UCSD-AML1 (cell line): ENCODE measurements around the gene TP53INP2.
"Not testable (repeated sequence)": the region's sequence is repeated elsewhere in the genome, so short reads cannot be mapped to it uniquely, and the experiment has no call there.

Experiments used
- DNase-seq: peaks from one replicate; lab custom pipeline; 2025; ENCODE audit not compliant: unreplicated experiment; lab: John Stamatoyannopoulos, UW

Gene TP53INP2

DNA sequence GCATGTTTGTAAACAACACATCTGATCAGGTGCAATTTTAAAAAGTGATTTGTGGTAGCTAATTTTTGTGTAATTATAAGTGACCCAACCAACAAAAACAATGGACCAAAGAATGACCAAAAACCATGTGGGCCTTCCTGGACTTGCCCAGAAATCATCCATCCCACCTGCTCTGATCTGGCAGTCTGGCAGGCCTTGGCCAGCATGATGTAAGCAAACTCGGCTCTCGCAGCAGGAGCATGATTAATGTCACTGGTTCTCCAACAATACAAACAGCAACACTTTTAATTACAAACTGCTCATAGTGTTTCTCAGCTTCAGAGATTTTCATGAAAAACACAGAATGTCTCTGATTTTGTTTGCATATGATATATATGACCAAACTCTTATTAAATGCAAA lies 16.1 kb downstream of the TP53INP2 start:
- no peak for DNase-seq

DNA sequence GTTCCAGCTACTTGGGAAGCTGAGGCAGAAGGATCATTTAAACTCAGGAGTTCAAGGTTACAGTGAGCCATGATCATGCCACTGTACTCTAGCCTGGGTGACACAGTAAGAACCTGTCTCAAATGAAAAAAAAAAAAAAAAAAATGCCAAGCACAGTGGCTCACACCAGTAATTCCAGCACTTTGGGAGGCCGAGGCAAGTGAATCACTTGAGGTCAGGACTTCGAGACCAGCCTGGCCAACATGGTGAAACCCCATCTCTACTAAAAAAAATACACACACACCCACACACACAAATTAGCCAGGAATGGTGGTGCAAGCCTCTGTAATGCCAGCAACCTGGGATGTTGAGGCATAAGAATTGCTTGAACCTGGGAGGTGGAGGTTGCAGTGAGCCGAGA lies 18.4 kb downstream of the TP53INP2 start:
- DNase-seq = not testable (repeated sequence)

DNA sequence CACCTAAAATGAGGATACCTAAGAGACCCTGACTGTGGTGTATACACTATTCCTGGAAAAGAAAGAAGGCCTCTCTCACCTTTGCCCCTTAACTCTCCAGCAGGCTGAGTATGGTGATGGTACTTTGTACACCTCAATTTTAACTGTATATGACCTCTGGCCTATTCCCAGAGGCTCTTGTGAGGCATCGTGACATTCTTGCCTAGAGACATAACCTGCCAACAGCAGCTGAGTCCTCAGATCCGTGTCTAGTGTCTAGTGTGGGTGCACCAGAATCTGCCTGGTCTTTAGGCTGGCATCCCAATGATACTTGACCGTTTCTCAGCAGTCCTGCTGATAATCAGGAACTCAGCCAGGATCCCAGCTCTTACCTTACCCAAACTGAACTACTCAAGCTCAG lies 20.0 kb downstream of the TP53INP2 start:
- DNase-seq = no peak

DNA sequence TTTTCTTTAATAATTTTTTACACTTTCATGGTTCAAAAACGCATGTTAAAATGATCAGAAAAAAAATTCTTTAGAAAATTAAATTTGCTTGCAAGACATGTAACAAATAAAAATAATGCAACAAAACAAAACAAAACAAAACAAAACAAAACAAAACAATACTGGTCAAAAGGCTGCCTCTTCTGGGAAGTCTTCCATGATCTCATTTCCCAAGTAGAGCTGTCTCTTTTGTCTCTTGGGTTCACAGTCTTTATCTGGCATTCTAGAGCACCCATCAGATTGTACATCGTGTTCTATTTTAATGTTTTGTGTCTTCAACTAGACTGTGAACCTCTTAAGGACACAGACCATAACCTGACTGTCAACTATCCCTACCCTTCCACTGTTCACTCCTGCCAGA lies 25.3 kb downstream of the TP53INP2 start:
- DNase-seq = no peak

DNA sequence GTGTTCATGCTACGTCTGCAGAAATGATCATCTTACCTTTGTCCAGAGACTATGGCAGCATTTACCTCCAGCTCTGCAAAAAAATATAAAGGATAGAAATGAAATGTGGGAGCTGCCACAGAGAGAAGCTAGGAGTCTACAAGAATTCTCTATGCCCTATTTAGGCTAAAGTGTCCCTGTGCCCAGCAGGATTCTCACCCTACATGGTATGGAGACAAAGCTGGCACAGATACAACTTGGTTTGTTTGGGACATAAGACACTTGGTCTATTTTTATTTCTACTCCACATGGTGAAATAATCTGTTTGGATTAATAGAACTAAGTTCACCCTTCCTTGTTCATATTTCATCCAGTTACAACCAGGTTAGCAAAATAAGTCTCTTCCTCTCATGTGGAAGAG lies 28.4 kb downstream of the TP53INP2 start:
- no peak for DNase-seq

DNA sequence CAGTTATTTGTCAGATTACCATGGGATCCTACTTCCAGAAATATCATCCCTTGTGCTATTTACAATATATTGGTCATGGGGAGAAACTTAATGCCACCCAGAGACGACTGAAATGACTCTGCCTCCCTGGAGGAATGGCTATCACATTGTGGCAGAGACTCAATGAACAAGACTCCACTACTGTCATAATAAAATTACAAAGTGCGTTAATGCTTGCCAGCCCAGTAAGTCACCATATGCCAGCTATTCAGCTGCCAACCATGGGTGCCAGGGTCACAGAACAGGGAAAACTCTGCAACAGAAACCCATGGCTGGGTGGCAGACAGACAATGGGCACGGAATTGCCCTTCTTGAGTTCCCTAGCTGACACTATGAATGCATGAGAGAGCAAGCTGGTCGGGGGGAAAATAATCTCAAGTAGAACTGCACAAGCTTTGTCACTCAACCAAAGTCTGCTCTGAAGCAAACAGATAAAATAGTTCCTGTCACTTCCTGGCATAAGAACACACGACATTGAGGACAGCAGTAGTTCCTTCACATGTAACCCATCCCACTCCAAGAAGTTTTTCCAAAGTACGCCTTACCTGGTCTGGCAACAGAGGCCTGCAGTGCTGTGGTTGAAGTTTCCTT lies 32.1 kb downstream of the TP53INP2 start:
- DNase-seq = no peak

DNA sequence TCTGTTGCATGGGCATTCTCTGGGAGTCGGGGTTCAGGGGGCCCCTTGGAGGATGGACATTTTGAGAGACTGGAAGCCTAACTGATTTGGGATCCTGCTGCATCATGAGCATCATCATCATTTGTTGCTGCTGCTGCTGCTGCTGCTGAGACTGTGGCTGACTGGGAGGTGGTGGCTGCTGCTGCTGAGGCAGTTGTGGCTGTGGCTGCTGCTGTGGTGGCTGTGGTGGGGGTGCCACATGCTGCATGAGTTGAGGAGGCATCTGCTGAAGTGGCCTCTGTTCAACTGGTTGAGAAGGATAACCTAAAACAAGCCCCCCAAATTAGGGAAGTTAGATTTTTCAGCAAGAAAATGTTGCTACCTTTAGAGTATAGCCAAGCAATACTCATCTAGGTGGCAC lies 38.9 kb downstream of the TP53INP2 start:
- no peak for DNase-seq

DNA sequence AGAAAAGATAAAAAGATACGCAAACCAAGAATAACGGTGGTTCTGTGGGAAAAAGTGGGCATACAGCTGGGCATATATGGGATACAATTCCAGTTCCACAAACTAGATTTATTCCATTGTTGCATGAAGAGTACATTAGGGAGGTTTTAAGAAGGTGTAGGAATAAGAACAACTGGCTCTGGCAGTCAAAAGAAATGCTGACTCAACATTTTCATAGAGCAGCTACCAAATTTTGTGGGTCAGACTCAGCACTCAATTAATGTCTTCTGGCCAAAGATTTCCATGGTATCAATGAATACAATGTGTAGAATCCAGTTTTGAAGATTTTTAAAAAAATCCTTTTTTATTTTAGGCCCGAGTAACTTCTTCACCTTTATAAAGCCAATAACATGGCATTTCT lies 40.2 kb downstream of the TP53INP2 start:
- no peak for DNase-seq

DNA sequence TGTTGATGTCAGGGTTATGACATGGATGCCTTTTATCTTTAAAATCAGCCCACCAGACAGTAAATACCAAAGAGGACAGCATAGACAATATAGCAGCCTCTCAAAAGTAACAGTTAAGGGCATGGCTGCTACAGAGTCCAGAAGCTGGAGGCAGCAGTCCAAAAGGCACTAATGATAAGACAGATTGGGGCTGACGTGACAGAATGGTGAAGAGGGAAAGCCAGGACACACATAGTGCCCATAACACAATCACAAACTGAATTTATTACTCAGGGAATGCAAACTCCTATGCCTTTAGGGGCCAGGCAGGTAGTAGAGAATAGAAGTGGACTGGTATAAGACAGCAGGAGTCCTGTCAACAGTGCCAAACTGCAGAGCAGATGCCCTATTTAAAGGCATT lies 40.7 kb downstream of the TP53INP2 start:
- no peak for DNase-seq

DNA sequence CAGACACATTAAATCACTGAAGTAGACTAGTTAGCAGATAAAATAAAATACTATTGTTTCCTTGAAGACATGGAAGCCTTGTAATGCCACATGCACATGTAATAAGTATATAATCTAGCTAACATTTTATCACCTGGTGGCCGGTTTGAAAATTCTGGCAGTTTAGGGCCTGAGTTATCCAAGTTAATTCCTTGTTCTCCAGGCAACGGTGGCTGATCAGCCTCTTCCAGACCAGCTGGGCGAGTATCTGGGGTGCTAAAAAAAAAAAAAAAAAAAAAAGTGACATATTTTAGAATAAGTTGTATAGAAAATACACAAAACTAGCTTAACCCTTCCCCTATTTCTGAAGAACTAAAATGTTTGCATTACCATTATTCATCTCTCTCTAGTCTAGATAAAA lies 42.5 kb downstream of the TP53INP2 start:
- no peak for DNase-seq

DNA sequence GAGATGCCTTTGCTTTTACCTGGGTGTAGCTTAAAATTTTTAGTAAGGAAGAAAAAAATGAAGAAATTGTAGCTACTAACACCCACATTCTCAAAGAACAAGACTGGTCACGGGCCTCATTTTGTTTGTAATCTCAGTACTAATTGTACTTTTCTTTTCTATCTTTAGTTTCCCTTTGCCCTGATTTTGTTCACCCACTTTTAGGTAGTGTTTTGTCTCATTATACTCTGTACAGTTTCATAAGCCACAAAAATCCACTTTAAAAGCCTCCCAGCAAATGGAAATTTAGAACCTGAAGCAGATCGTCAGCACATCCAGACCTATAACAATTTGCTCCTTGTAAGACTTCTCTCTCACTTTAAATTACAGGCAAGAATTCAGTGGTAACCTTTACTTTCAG lies 43.3 kb downstream of the TP53INP2 start:
- DNase-seq = no peak

DNA sequence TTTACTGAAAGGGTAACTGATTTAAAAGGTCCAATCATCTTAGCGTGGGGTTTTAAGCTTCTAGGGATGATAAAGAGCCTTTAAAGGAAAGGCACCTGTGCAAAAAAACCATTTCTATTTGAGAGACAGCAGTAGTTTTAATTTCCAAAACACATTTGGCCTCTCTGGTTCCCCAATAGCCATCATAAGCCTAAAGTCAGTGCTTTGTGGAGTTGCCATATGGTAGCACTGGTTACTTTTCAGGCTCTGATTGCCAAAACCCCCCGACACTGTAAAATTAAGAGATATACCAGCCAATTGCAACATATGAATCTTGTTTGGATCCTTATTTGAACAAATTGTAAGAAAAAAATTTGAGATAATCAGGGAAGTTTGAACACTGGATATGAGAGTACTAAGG lies 44.6 kb downstream of the TP53INP2 start:
- no peak for DNase-seq

DNA sequence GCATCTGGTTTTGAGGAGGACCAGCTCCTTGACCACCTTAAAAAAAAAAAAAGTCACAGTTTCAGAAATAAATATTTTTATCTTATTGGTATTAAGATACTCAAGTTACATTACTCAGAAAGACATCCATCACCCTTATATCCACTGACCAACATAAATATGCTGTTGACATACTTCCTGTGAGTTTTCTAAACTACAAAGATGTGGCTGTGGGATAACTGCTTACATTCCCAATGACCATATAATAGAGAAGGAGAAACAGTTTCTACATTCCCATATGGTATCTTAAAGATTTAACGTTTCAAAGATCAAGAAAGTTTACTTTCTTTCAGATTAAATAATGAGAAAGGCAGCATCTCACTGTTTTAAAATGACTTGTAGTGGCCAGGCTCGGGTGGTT lies 46.3 kb downstream of the TP53INP2 start:
- DNase-seq = no peak

DNA sequence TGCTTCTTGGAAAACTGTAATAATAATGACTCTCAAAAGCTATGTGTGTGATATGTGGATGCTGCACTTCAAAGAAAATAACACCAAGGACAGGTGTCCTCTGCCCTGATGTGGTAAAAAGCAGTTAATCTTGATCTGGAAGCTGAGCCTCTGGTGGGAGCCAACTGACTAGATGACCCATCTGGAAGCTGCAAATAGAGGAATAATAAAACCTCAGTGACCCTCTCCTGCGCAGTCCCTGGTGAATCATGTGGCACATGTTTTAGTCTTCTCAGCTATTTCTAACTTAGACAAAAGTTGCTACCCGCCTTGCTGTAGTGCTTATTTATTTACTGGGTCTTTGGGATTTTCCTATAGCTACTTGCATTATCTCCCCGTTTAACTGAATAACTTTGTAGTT lies 47.3 kb downstream of the TP53INP2 start:
- no peak for DNase-seq

DNA sequence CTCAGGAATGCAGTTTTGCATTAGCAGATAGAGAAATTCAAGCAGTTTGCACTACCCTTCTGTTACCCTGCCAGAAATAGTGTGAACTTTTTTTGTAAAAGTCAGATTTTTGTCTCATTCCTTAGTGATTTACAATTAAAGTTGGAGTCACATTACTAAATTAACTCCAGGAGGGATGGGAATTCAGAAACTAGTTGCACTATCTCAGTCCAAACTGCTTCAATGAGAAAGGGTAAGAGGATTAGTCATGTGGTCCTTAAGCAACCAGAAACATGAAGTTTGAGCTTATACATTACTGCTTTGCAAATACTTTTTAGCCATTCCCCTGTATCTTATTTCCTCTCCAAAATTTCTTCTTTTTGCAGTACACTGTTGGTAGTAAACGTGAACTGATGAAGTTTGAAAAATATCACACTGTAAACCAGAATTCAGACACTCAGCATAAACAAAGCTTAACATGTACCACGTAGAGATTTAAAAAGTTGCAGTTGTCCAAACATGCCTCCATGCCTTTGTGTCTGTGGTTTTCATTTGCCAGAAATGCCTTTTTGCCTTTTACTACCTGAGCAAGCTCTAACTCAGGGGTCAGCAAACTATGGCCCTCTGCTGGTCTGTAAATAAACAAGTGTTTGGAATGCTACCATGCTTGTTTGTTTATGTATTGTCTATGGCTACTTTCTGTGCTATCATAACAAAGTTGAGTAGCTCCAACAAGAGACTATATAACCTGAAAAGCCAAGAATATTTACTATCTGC lies 49.7 kb downstream of the TP53INP2 start:
- DNase-seq = no peak

DNA sequence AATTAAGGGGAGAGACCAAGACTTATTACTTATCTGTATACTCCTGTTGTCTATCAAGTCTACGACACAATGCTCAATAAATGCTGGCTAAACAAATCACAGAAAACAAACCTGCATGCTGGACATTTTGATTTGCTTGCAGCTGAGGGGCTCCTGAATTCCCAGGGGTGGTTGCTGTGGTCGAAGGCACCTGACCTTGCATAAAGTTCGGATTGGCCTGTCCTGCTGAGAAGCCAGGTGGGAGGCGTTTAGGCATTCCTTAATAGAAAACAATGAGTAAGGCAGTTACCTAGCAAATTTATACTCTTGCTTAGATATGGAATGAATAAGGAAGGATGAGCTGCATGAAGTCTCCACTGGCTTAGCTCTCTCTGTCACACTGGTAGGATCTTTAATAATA lies 50.5 kb downstream of the TP53INP2 start:
- no peak for DNase-seq

DNA sequence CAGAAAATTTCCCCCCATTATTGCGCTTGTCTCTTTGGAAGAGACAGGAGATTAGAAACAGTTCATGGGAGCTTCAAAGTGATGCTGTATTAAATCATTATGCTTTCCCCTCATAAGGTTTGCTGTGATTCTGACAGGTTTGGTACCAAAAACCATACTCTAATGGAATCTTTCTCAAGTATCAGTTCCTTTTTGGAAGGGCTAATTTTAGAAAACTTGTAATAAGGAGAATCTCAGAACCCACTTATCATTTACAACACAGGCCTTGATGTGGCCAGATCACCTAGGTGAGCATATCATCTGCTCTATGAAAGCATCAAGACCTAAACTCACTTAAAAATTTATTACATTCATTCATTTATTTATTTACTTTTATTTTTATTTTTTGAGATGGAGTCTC lies 51.2 kb downstream of the TP53INP2 start:
- no peak for DNase-seq

DNA sequence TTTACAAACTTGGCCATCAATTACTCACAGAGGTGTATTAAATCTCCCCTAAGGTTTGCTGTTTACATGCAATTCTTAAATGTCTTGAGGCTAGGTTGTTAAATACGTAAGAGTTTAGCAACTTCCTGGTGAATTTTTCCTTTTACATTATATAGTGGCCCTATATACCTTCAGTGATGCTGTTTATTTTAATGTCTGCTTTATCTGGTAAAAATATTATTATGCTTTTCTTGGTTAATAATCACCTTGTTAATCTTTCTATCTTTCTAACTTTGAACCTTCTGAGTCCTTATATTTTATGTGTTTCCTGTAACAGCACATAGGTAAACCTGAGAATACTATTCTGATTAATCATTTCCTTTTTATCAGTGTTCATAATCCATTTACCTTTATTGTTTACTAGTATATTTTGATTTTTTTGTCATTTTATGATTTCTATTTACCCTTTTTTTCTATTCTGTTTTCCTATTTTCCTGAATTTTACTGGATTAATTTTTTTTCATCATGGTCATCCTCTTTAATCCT lies 57.9 kb downstream of the TP53INP2 start:
- no peak for DNase-seq
